SK-N-SH treated with all-trans-retinoic acid at 6 μM for 48 hours (cell line): ENCODE measurements around the gene TXLNG.

Experiments used
- ATAC-seq: fragments of 200-7000 bp; cut with Tn5 transposase; 3 replicates; pipeline ENCODE4 v1.9.1; 2020; ENCODE audit warnings: mild to moderate bottlenecking, moderate library complexity
- ARNTL ChIP-seq: fragments of 450-650 bp; formaldehyde crosslinking; IDR thresholded peaks from 2 replicates; pipeline ENCODE4 v1.5.0; 2020; ENCODE audit warnings: low read depth, mild to moderate bottlenecking, moderate library complexity, borderline replicate concordance
- BACH2 ChIP-seq: fragments of 250-450 bp; sonication (Bioruptor Pico); IDR thresholded peaks from 2 replicates; pipeline ENCODE4 v1.9.0; 2021; ENCODE audit warnings: mild to moderate bottlenecking, borderline replicate concordance
- CSDC2 ChIP-seq: fragments of 250-450 bp; sonication (Bioruptor Pico); IDR thresholded peaks from 2 replicates; pipeline ENCODE4 v1.5.0; 2020; ENCODE audit warnings: mild to moderate bottlenecking, moderate library complexity
- CSRNP3 ChIP-seq: fragments of 250-450 bp; sonication (Bioruptor Pico); IDR thresholded peaks from 2 replicates; pipeline ENCODE4 v1.5.1; 2021; ENCODE audit warnings: mild to moderate bottlenecking, moderate library complexity
- GLIS3 ChIP-seq: fragments of 250-450 bp; sonication (Bioruptor Pico); IDR thresholded peaks from 2 replicates; pipeline ENCODE4 v1.5.0; 2020; ENCODE audit warnings: mild to moderate bottlenecking, moderate library complexity
- ISL1 ChIP-seq: fragments of 250-450 bp; sonication (Bioruptor Pico); IDR thresholded peaks from 2 replicates; pipeline ENCODE4 v2.1.2; 2022; ENCODE audit warnings: mild to moderate bottlenecking, moderate library complexity
- PPARA ChIP-seq: fragments of 250-450 bp; sonication (Bioruptor Pico); IDR thresholded peaks from 2 replicates; pipeline ENCODE4 v1.5.0; 2020; ENCODE audit warnings: mild to moderate bottlenecking, borderline replicate concordance
- RARB ChIP-seq: fragments of 250-450 bp; sonication (Bioruptor Pico); IDR thresholded peaks from 2 replicates; pipeline ENCODE4 v1.8.0; 2021; ENCODE audit warnings: mild to moderate bottlenecking, moderate library complexity
- SNAI2 ChIP-seq: fragments of 250-450 bp; sonication (Bioruptor Pico); IDR thresholded peaks from 2 replicates; pipeline ENCODE4 v1.5.0; 2020; ENCODE audit warnings: mild to moderate bottlenecking, moderate library complexity
- TCF4 ChIP-seq: fragments of 250-450 bp; sonication (Bioruptor Pico); IDR thresholded peaks from 2 replicates; pipeline ENCODE4 v1.8.0; 2021; ENCODE audit warnings: mild to moderate bottlenecking, moderate library complexity, borderline replicate concordance
- TSHZ2 ChIP-seq: fragments of 250-450 bp; sonication (Bioruptor Pico); IDR thresholded peaks from 2 replicates; pipeline ENCODE4 v1.5.0; 2020; ENCODE audit warnings: mild to moderate bottlenecking, moderate library complexity
- ZC3H10 ChIP-seq: fragments of 250-450 bp; sonication (Bioruptor Pico); IDR thresholded peaks from 2 replicates; pipeline ENCODE4 v1.5.1; 2021; ENCODE audit warnings: mild to moderate bottlenecking, moderate library complexity
- ZFP3 ChIP-seq: fragments of 250-450 bp; sonication (Bioruptor Pico); IDR thresholded peaks from 2 replicates; pipeline ENCODE4 v1.5.0; 2020; ENCODE audit warnings: mild to moderate bottlenecking, moderate library complexity
- ZFP30 ChIP-seq: fragments of 450-650 bp; formaldehyde crosslinking; IDR thresholded peaks from 2 replicates; pipeline ENCODE4 v1.5.0; 2022; ENCODE audit warnings: mild to moderate bottlenecking, moderate library complexity
- ZNF565 ChIP-seq: fragments of 450-650 bp; formaldehyde crosslinking; conservative IDR thresholded peaks from 2 replicates; pipeline ENCODE4 v1.5.0; 2020; ENCODE audit warnings: low read depth, mild to moderate bottlenecking, moderate library complexity
- ZNF70 ChIP-seq: fragments of 450-650 bp; formaldehyde crosslinking; IDR thresholded peaks from 2 replicates; pipeline ENCODE4 v1.5.0; 2020; ENCODE audit warnings: mild to moderate bottlenecking, moderate library complexity
- ZNF8 ChIP-seq: fragments of 450-650 bp; formaldehyde crosslinking; IDR thresholded peaks from 2 replicates; pipeline ENCODE4 v1.5.0; 2020; ENCODE audit warnings: mild to moderate bottlenecking, moderate library complexity
- TF ChIP-seq, protein P1 (sequence below): fragments of 250-450 bp; sonication (Bioruptor Pico); IDR thresholded peaks from 2 replicates; pipeline ENCODE4 v1.8.0; 2020; ENCODE audit warnings: mild to moderate bottlenecking, moderate library complexity, borderline replicate concordance
- TF ChIP-seq, protein P2 (sequence below): fragments of 250-450 bp; sonication (Bioruptor Pico); IDR thresholded peaks from 2 replicates; pipeline ENCODE4 v1.5.1; 2020; ENCODE audit warnings: low read depth, mild to moderate bottlenecking, moderate library complexity
- TF ChIP-seq, protein P3 (sequence below): fragments of 250-450 bp; sonication (Bioruptor Pico); IDR thresholded peaks from 2 replicates; pipeline ENCODE4 v1.8.0; 2021; ENCODE audit warnings: low read depth, mild to moderate bottlenecking, moderate library complexity, borderline replicate concordance

TXLNG gene

GRCh38 chrX:16851827-16852226 lies 65.6 kb downstream of the TXLNG start (continued):
- no peak for TF ChIP-seq TSHZ2 (CRISPR knock-in tag)
- TF ChIP-seq, protein P1, sequence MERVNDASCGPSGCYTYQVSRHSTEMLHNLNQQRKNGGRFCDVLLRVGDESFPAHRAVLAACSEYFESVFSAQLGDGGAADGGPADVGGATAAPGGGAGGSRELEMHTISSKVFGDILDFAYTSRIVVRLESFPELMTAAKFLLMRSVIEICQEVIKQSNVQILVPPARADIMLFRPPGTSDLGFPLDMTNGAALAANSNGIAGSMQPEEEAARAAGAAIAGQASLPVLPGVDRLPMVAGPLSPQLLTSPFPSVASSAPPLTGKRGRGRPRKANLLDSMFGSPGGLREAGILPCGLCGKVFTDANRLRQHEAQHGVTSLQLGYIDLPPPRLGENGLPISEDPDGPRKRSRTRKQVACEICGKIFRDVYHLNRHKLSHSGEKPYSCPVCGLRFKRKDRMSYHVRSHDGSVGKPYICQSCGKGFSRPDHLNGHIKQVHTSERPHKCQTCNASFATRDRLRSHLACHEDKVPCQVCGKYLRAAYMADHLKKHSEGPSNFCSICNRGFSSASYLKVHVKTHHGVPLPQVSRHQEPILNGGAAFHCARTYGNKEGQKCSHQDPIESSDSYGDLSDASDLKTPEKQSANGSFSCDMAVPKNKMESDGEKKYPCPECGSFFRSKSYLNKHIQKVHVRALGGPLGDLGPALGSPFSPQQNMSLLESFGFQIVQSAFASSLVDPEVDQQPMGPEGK (CRISPR knock-in tag): no peak
- TF ChIP-seq, protein P2, sequence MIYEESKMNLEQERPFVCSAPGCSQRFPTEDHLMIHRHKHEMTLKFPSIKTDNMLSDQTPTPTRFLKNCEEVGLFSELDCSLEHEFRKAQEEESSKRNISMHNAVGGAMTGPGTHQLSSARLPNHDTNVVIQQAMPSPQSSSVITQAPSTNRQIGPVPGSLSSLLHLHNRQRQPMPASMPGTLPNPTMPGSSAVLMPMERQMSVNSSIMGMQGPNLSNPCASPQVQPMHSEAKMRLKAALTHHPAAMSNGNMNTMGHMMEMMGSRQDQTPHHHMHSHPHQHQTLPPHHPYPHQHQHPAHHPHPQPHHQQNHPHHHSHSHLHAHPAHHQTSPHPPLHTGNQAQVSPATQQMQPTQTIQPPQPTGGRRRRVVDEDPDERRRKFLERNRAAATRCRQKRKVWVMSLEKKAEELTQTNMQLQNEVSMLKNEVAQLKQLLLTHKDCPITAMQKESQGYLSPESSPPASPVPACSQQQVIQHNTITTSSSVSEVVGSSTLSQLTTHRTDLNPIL: no peak
- TF ChIP-seq, all 23 proteins: peak for 0

- no peak for ATAC-seq
- TF ChIP-seq CSDC2 (CRISPR knock-in tag) (no peak), PPARA (no peak), ZC3H10 (CRISPR knock-in tag) (no peak), ZNF70 (CRISPR knock-in tag) (no peak), ZFP3 (no peak), GLIS3 (CRISPR knock-in tag) (no peak), ZNF565 (CRISPR knock-in tag) (no peak), ZFP30 (CRISPR knock-in tag) (no peak)
- TF ChIP-seq, protein P2: no peak
These were observed 66.4 kb downstream of the TXLNG start for GRCh38 chrX:16852617-16853179.

GRCh38 chrX:16853537-16853936 lies 67.3 kb downstream of the TXLNG start:
- ATAC-seq: no peak
- no peak for TF ChIP-seq ZFP30 (CRISPR knock-in tag)
- TF ChIP-seq TSHZ2 (CRISPR knock-in tag): no peak
- TF ChIP-seq CSRNP3 (CRISPR knock-in tag): no peak
- TF ChIP-seq ISL1 (CRISPR knock-in tag): no peak
- TF ChIP-seq ZNF70 (CRISPR knock-in tag): no peak
- TF ChIP-seq BACH2 (CRISPR knock-in tag): no peak
- TF ChIP-seq TCF4 (CRISPR knock-in tag): no peak
- TF ChIP-seq, protein P3, sequence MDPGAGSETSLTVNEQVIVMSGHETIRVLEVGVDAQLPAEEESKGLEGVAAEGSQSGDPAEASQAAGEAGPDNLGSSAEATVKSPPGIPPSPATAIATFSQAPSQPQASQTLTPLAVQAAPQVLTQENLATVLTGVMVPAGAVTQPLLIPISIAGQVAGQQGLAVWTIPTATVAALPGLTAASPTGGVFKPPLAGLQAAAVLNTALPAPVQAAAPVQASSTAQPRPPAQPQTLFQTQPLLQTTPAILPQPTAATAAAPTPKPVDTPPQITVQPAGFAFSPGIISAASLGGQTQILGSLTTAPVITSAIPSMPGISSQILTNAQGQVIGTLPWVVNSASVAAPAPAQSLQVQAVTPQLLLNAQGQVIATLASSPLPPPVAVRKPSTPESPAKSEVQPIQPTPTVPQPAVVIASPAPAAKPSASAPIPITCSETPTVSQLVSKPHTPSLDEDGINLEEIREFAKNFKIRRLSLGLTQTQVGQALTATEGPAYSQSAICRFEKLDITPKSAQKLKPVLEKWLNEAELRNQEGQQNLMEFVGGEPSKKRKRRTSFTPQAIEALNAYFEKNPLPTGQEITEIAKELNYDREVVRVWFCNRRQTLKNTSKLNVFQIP: no peak
- TF ChIP-seq ZNF565 (CRISPR knock-in tag): no peak
- TF ChIP-seq, protein P1 (CRISPR knock-in tag): no peak
- TF ChIP-seq ARNTL (CRISPR knock-in tag): no peak
- TF ChIP-seq SNAI2 (CRISPR knock-in tag): no peak
- TF ChIP-seq RARB: no peak
- TF ChIP-seq CSDC2 (CRISPR knock-in tag): no peak
- no peak for TF ChIP-seq GLIS3 (CRISPR knock-in tag)
- TF ChIP-seq ZNF8 (CRISPR knock-in tag): no peak
- TF ChIP-seq, protein P2: no peak
